Lung (tissue), 13 donors: ENCODE results near the gene CTNNB1. TPM values are rescaled to one million over a fixed set of nuclear protein-coding genes. Genes with fewer than 3 reads are reported as not detected.

ENCODE experiments used
- ATAC-seq: fragments of 200-7000 bp; cut with Tn5 transposase; one replicate; pipeline ENCODE4 v1.9.1; 2020; ENCODE audit warnings: moderate number of reproducible peaks; ENCODE audit not compliant: insufficient read depth, low FRiP score
- DNase-seq, 3 donors: peaks; one replicate each; pipeline ENCODE4 v3.0.0-alpha.2; 2013 to 2017
- H3K27ac ChIP-seq, 2 donors: one replicate each; pipeline ENCODE4 v1.5.1; 2013; ENCODE audit warnings: mild to moderate bottlenecking in 2 of 2, moderate library complexity in 2 of 2, control low read depth in 1 of 2, inconsistent platforms in 1 of 2, low read depth in 1 of 2, low read length in 1 of 2
- H3K27me3 ChIP-seq, 3 donors: one replicate each; pipeline ENCODE4 v1.5.1; 2013; ENCODE audit warnings: low read length in 2 of 3; ENCODE audit not compliant: control insufficient read depth in 3 of 3, insufficient read depth in 3 of 3
- H3K36me3 ChIP-seq, 4 donors: one replicate each; pipeline ENCODE4 v1.5.1; 2013; ENCODE audit warnings: low read length in 4 of 4, mild to moderate bottlenecking in 1 of 4, moderate library complexity in 1 of 4; ENCODE audit not compliant: control insufficient read depth in 4 of 4, insufficient read depth in 4 of 4
- H3K4me1 ChIP-seq, 5 donors: one replicate each; pipeline ENCODE4 v1.5.1; 2013; ENCODE audit warnings: low read length in 5 of 5, mild to moderate bottlenecking in 2 of 5, moderate library complexity in 1 of 5; ENCODE audit not compliant: control insufficient read depth in 5 of 5, insufficient read depth in 5 of 5
- H3K4me3 ChIP-seq: one replicate; pipeline ENCODE4 v1.5.1; 2013; ENCODE audit warnings: mild to moderate bottlenecking, control low read depth, moderate library complexity
- H3K9ac ChIP-seq, 2 donors: one replicate each; pipeline ENCODE4 v1.5.1; 2013; ENCODE audit warnings: low read length in 2 of 2, control low read depth in 1 of 2; ENCODE audit not compliant: insufficient read depth in 1 of 2
- H3K9me3 ChIP-seq, 4 donors: one replicate each; pipeline ENCODE4 v1.5.1; 2013; ENCODE audit warnings: low read length in 3 of 4, mild to moderate bottlenecking in 1 of 4, moderate library complexity in 1 of 4; ENCODE audit not compliant: control insufficient read depth in 4 of 4, insufficient read depth in 3 of 4
- CTCF ChIP-seq: IDR thresholded peaks from 2 replicates; pipeline ENCODE4 v1.5.1; 2012; ENCODE audit warnings: mild to moderate bottlenecking; ENCODE audit errors: control extremely low read depth, extremely low read depth
- WGBS, 2 donors: extraction: QIAGEN DNeasy Blood & Tissue Kit; methylation state at CpG; one replicate each; pipeline ENCODE4 v1.1.7; 2013; 5-methylcytosine and 5-hydroxymethylcytosine counted together
- polyA plus RNA-seq, 2 donors: library from polyadenylated mRNA; stranded (reverse); fragments of 200-250 nt; gene quantifications; one replicate each; pipeline ENCODE4 v1.2.1, GENCODE V29; 2013
- small RNA-seq: library from RNA; depleted of rRNA; stranded (forward); fragments of <200 nt; gene quantifications from one replicate; pipeline ENCODE3, GENCODE V24; 2014; ENCODE audit warnings: low replicate concordance
- total RNA-seq, 2 donors: library from RNA; depleted of rRNA in 1 of 2; stranded (reverse); fragments of >200 nt in 1 of 2; gene quantifications; one replicate each; pipeline ENCODE4 v1.2.1, GENCODE V29; 2014 to 2021
- donor health status: control.
- donor health status: control.
- donor health status: Bipolar disorder and iron deficiency.
- donor health status: healthy.
- donor health status: DM: yes; HTN: yes; CAD: no.

CTNNB1 gene
- total and polyA plus RNA-seq, 4 donors = 90.3 to 631 (median 315) TPM

GRCh38 chr3:41286305-41286704, 87.0 kb downstream of the CTNNB1 start:
- H3K4me3 ChIP-seq = no peak overlapping the region
- no peaks in the 10 kb centered on the region for H3K36me3 ChIP-seq
- H3K9me3 ChIP-seq = no peaks in the 10 kb centered on the region
- no peaks in the 10 kb centered on the region for H3K4me1 ChIP-seq
- no peaks in the 10 kb centered on the region for H3K27me3 ChIP-seq
- ATAC-seq (no peak), DNase-seq (no peak)
- 83 to 86% methylated on average over 6 of the region's 6 CpGs for WGBS, 2 donors
- TF ChIP-seq CTCF = no peak
- H3K9ac ChIP-seq = no peak overlapping the region
- no peak overlapping the region for H3K27ac ChIP-seq

- Histone ChIP-seq H3K4me1 (peaks cover 0 to 1% (median 0%) of the 10 kb centered on the region in 5 donors), H3K27ac (no peak overlapping the region), H3K4me3 (no peak overlapping the region), H3K9me3 (no peaks in the 10 kb centered on the region), H3K36me3 (no peaks in the 10 kb centered on the region), H3K9ac (no peak overlapping the region), H3K27me3 (no peaks in the 10 kb centered on the region)
- TF ChIP-seq CTCF = no peak
- 91 to 92% methylated on average over 8 of the region's 8 CpGs for WGBS, 2 donors
- no peak for DNase-seq
- ATAC-seq = no peak
These were observed 89.5 kb downstream of the CTNNB1 start for GRCh38 chr3:41288785-41289184.

Small RNA genes lying within 50 kb of the gene (small RNA-seq; reads per million reads assigned to genes)
- gene MRPS31P1 = not detected
